ENCODE data around the gene IZUMO2. TPM values are rescaled to one million over a fixed set of nuclear protein-coding genes. Genes with fewer than 3 reads are reported as not detected.

The IZUMO2 gene
- total and polyA plus RNA-seq, 2 donors (not counting 1 experiment from before 2014, with no cell fraction given): not detected

GRCh38 chr19:50155520-50156109, 7.5 kb downstream of the IZUMO2 start:
- Histone ChIP-seq H3K27ac (ENCODE audit: low read length in 2 of 2) (no peak overlapping the region), H4K20me1 (ENCODE audit: control insufficient read depth, insufficient read depth, low read length, poor library complexity, severe bottlenecking) (no peaks in the 10 kb centered on the region), H2AFZ (ENCODE audit: insufficient read depth, low read depth, low read length, poor library complexity, severe bottlenecking) (no peak overlapping the region), H3K9me3 (ENCODE audit: control extremely low read depth in 1 of 3, control insufficient read depth in 2 of 3, insufficient read depth in 1 of 3, low read length in 2 of 3) (peaks cover 0 to 22% (median 11%) of the 10 kb centered on the region in 3 donors), H3K4me2 (replicated peaks; ENCODE audit: low read depth, low read length, poor library complexity, severe bottlenecking) (no peak overlapping the region), H3K9ac (ENCODE audit: low read length) (no peak overlapping the region), H3K4me1 (ENCODE audit: control insufficient read depth in 2 of 2, insufficient read depth in 2 of 2, low read length in 2 of 2) (no peaks in the 10 kb centered on the region), H3K36me3 (replicated peaks in 1 of 2; ENCODE audit: control extremely low read depth in 1 of 2, control insufficient read depth in 1 of 2, extremely low read depth in 1 of 2, insufficient read depth in 2 of 2, low read length in 1 of 2) (no peaks in the 10 kb centered on the region), H3K79me2 (ENCODE audit: control insufficient read depth, insufficient read depth, low read length) (no peaks in the 10 kb centered on the region), H3K27me3 (replicated peaks in 1 of 4; ENCODE audit: control extremely low read depth in 1 of 4, control insufficient read depth in 3 of 4, insufficient read depth in 4 of 4, low read length in 3 of 4) (peaks cover 0 to 5% (median 0%) of the 10 kb centered on the region in 4 experiments), H3K4me3 (ENCODE audit: control extremely low read depth in 1 of 5, extremely low read depth in 1 of 5, insufficient read depth in 1 of 5, low read depth in 2 of 5, low read length in 4 of 5) (no peak overlapping the region)
- peaks cover 26% of the 10 kb centered on the region for H3K27me3 Mint-ChIP-seq
- ChIA-PET CTCF (no interaction called here), POLR2A (no interaction called here)
- intact Hi-C loops (cut with micrococcal nuclease): no loop called here
- H3K27ac Mint-ChIP-seq: no peak overlapping the region
- H3K9me3 Mint-ChIP-seq (ENCODE audit: insufficient read depth): peaks cover 8% of the 10 kb centered on the region
- H3K4me3 Mint-ChIP-seq: no peak overlapping the region
- no peak for DNase-seq
- 90% methylated on average over 7 of the region's 8 CpGs for WGBS (ENCODE audit: insufficient coverage)
- H3K4me1 Mint-ChIP-seq: no peaks in the 10 kb centered on the region
- ATAC-seq (ENCODE audit: low read depth): no peak
- TF ChIP-seq CTCF (IDR thresholded peaks at IDR 0.05) (no peak), EZH2 (IDR thresholded peaks at IDR 0.05; ENCODE audit: borderline replicate concordance, insufficient read depth, low read depth, low read length, poor library complexity, severe bottlenecking) (no peak)

GRCh38 chr19:50154529-50154928, 8.6 kb downstream of the IZUMO2 start:
- intact Hi-C loops (cut with micrococcal nuclease): no loop called here
- H3K4me1 Mint-ChIP-seq: no peaks in the 10 kb centered on the region
- POLR2A ChIA-PET: no interaction called here
- H3K4me3 ChIP-seq (ENCODE audit: control extremely low read depth in 1 of 5, extremely low read depth in 1 of 5, insufficient read depth in 1 of 5, low read depth in 2 of 5, low read length in 4 of 5): no peak overlapping the region
- peaks cover 31% of the 10 kb centered on the region for H3K27me3 Mint-ChIP-seq
- H4K20me1 ChIP-seq (ENCODE audit: control insufficient read depth, insufficient read depth, low read length, poor library complexity, severe bottlenecking): no peaks in the 10 kb centered on the region
- DNase-seq (no peak), ATAC-seq (ENCODE audit: low read depth) (no peak)
- H2AFZ ChIP-seq (ENCODE audit: insufficient read depth, low read depth, low read length, poor library complexity, severe bottlenecking): no peak overlapping the region
- 81% methylated on average over 11 of the region's 16 CpGs for WGBS (ENCODE audit: insufficient coverage)
- CTCF ChIA-PET: no interaction called here
- H3K4me2 ChIP-seq (replicated peaks; ENCODE audit: low read depth, low read length, poor library complexity, severe bottlenecking): no peak overlapping the region
- peaks cover 0 to 22% (median 11%) of the 10 kb centered on the region in 3 donors for H3K9me3 ChIP-seq (ENCODE audit: control extremely low read depth in 1 of 3, control insufficient read depth in 2 of 3, insufficient read depth in 1 of 3, low read length in 2 of 3)
- peaks cover 6% of the 10 kb centered on the region for H3K9me3 Mint-ChIP-seq (ENCODE audit: insufficient read depth)
- TF ChIP-seq CTCF (IDR thresholded peaks at IDR 0.05) (no peak), EZH2 (IDR thresholded peaks at IDR 0.05; ENCODE audit: borderline replicate concordance, insufficient read depth, low read depth, low read length, poor library complexity, severe bottlenecking) (no peak)
- H3K36me3 ChIP-seq (replicated peaks in 1 of 2; ENCODE audit: control extremely low read depth in 1 of 2, control insufficient read depth in 1 of 2, extremely low read depth in 1 of 2, insufficient read depth in 2 of 2, low read length in 1 of 2): no peaks in the 10 kb centered on the region
- H3K9ac ChIP-seq (ENCODE audit: low read length): no peak overlapping the region
- peaks cover 0 to 8% (median under 1%) of the 10 kb centered on the region in 4 experiments for H3K27me3 ChIP-seq (replicated peaks in 1 of 4; ENCODE audit: control extremely low read depth in 1 of 4, control insufficient read depth in 3 of 4, insufficient read depth in 4 of 4, low read length in 3 of 4)
- H3K27ac Mint-ChIP-seq: no peak overlapping the region
- H3K27ac ChIP-seq (ENCODE audit: low read length in 2 of 2): no peak overlapping the region
- no peak overlapping the region for H3K4me3 Mint-ChIP-seq
- H3K4me1 ChIP-seq (ENCODE audit: control insufficient read depth in 2 of 2, insufficient read depth in 2 of 2, low read length in 2 of 2): no peaks in the 10 kb centered on the region
- no peaks in the 10 kb centered on the region for H3K79me2 ChIP-seq (ENCODE audit: control insufficient read depth, insufficient read depth, low read length)
